Measurements from ENCODE around the gene TPCN2. TPM values are rescaled to one million over a fixed set of nuclear protein-coding genes. Genes with fewer than 3 reads are reported as not detected.

The TPCN2 gene
- total and polyA plus RNA-seq, 4 donors = 8.7 to 25.9 (median 15.3) TPM

- Histone ChIP-seq H3K9me3 (ENCODE audit: control insufficient read depth, insufficient read depth, low read length) (peaks cover 7% of the 10 kb centered on the region), H3K4me1 (ENCODE audit: control insufficient read depth, insufficient read depth, low read length) (peaks cover 14% of the 10 kb centered on the region), H3K27me3 (ENCODE audit: control insufficient read depth, insufficient read depth, low read length) (no peaks in the 10 kb centered on the region), H3K27ac (ENCODE audit: low read depth, low read length) (no peak overlapping the region), H3K4me3 (ENCODE audit: low read depth, low read length) (no peak overlapping the region), H3K36me3 (ENCODE audit: control insufficient read depth, insufficient read depth, low read length) (no peaks in the 10 kb centered on the region)
- 100% methylated on average over 1 of the region's 2 CpGs for WGBS (ENCODE audit: insufficient coverage)
- DNase-seq (ENCODE audit: low read depth in 4 of 6, low spot score in 6 of 6) = no peak
Measured at GRCh38 chr11:69165775-69166174, 117.0 kb downstream of the TPCN2 start.

GRCh38 chr11:69166218-69167115 lies 117.7 kb downstream of the TPCN2 start:
- WGBS (ENCODE audit: insufficient coverage) = 64% methylated on average over 9 of the region's 21 CpGs
- H3K27ac ChIP-seq (ENCODE audit: low read depth, low read length) = no peak overlapping the region
- H3K9me3 ChIP-seq (ENCODE audit: control insufficient read depth, insufficient read depth, low read length) = peaks cover 7% of the 10 kb centered on the region
- peak in 1 of 6 donors; percentile 41 for DNase-seq (ENCODE audit: low read depth in 4 of 6, low spot score in 6 of 6)
- no peak overlapping the region for H3K4me3 ChIP-seq (ENCODE audit: low read depth, low read length)
- no peaks in the 10 kb centered on the region for H3K27me3 ChIP-seq (ENCODE audit: control insufficient read depth, insufficient read depth, low read length)
- H3K4me1 ChIP-seq (ENCODE audit: control insufficient read depth, insufficient read depth, low read length) = peaks cover 11% of the 10 kb centered on the region
- no peaks in the 10 kb centered on the region for H3K36me3 ChIP-seq (ENCODE audit: control insufficient read depth, insufficient read depth, low read length)

DNA sequence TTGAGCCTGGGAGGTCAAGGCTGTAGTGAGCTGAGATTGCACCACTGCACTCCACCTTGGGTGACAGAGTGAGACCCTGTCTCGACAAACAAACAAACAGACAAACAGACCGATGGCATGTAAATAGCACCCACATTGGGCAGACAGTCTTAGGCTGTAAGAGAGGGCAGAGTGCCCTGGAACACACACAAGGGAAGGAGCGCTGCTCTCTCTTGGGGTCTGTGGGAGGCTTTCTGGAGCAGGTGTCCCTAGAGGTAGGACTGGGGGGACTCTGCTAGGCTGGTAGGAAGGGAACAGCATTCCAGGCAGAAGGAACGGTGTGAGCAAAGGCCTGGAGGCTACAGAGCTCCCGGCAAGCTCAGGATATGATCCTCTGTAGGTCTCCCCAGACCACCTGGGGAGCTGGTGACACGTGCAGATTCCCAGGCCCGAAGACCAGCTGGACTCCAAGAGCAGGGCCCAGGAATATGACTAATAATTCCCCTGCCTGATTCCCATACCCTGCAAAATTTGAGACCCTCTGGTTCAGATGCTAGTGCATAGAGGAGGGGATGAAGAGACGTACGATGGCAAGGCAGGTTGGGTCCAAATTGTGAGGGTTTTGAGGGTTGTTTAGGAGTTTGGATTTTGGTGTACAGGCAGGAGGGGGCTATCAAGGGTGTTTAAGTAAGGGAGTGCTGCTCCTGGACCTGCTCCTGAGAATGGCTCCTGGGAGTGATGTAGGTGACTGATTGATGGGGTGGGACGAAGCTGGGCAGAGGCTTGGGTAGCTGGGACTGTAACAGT lies 118.6 kb downstream of the TPCN2 start:
- H3K36me3 ChIP-seq (ENCODE audit: control insufficient read depth, insufficient read depth, low read length) = no peaks in the 10 kb centered on the region
- DNase-seq (ENCODE audit: low read depth in 4 of 6, low spot score in 6 of 6) = no peak
- WGBS (ENCODE audit: insufficient coverage) = 90% methylated on average over 8 of the region's 10 CpGs
- no peak overlapping the region for H3K4me3 ChIP-seq (ENCODE audit: low read depth, low read length)
- peaks cover 11% of the 10 kb centered on the region for H3K4me1 ChIP-seq (ENCODE audit: control insufficient read depth, insufficient read depth, low read length)
- peaks cover 7% of the 10 kb centered on the region for H3K9me3 ChIP-seq (ENCODE audit: control insufficient read depth, insufficient read depth, low read length)
- no peak overlapping the region for H3K27ac ChIP-seq (ENCODE audit: low read depth, low read length)
- no peaks in the 10 kb centered on the region for H3K27me3 ChIP-seq (ENCODE audit: control insufficient read depth, insufficient read depth, low read length)

DNA sequence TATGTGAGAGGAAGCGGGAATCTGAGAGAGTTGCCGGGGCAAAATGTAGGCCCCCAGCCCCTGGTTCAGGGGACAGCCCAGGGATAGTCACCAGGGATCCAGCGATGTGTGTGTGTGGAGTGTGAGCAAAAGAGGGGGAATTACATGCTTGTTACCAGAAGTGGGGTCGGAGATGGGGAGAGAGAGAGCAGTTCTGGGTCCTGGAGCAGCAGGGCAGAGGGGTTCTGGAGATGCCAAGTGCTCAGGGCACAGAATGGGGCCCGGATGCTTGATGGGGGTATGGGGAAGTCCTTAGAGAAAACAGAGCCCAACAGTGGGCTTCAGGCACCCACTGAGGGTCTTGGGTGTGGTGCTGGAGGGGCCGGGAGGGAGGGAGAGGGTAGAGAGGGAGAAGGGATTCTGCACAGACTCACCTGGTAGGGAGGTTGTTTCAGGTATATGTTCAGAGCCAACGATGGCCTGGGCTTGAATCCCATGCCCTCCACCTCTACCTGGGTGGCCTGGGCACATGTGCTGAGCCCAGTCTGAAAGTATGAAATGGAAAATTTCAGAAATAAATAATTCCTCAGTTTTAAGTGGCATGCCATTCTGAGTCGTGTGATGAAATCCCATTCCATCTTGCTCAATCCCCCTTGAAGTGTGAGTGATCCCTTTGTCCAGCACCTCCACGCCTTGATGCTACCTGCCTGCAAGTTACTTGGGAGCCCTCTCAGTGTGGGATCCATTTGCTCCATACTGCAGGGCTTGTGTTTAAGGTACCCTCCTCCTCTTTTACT lies 119.4 kb downstream of the TPCN2 start:
- H3K9me3 ChIP-seq (ENCODE audit: control insufficient read depth, insufficient read depth, low read length) = peaks cover 6% of the 10 kb centered on the region
- no peak overlapping the region for H3K4me3 ChIP-seq (ENCODE audit: low read depth, low read length)
- no peak for DNase-seq (ENCODE audit: low read depth in 4 of 6, low spot score in 6 of 6)
- 84% methylated on average over 8 of the region's 9 CpGs for WGBS (ENCODE audit: insufficient coverage)
- H3K36me3 ChIP-seq (ENCODE audit: control insufficient read depth, insufficient read depth, low read length) = no peaks in the 10 kb centered on the region
- H3K4me1 ChIP-seq (ENCODE audit: control insufficient read depth, insufficient read depth, low read length) = peaks cover 11% of the 10 kb centered on the region
- no peak overlapping the region for H3K27ac ChIP-seq (ENCODE audit: low read depth, low read length)
- no peaks in the 10 kb centered on the region for H3K27me3 ChIP-seq (ENCODE audit: control insufficient read depth, insufficient read depth, low read length)

- Histone ChIP-seq H3K4me1 (ENCODE audit: control insufficient read depth, insufficient read depth, low read length) (peaks cover 14% of the 10 kb centered on the region), H3K36me3 (ENCODE audit: control insufficient read depth, insufficient read depth, low read length) (no peaks in the 10 kb centered on the region), H3K9me3 (ENCODE audit: control insufficient read depth, insufficient read depth, low read length) (no peaks in the 10 kb centered on the region), H3K27me3 (ENCODE audit: control insufficient read depth, insufficient read depth, low read length) (no peaks in the 10 kb centered on the region), H3K4me3 (ENCODE audit: low read depth, low read length) (no peak overlapping the region), H3K27ac (ENCODE audit: low read depth, low read length) (no peak overlapping the region)
- DNase-seq (ENCODE audit: low read depth in 4 of 6, low spot score in 6 of 6) = no peak
- 89% methylated on average over 3 of the region's 3 CpGs for WGBS (ENCODE audit: insufficient coverage)
Measured at GRCh38 chr11:69169479-69169878, 120.7 kb downstream of the TPCN2 start.

- Histone ChIP-seq H3K36me3 (ENCODE audit: control insufficient read depth, insufficient read depth, low read length) (no peaks in the 10 kb centered on the region), H3K27ac (ENCODE audit: low read depth, low read length) (no peak overlapping the region), H3K9me3 (ENCODE audit: control insufficient read depth, insufficient read depth, low read length) (no peaks in the 10 kb centered on the region), H3K27me3 (ENCODE audit: control insufficient read depth, insufficient read depth, low read length) (no peaks in the 10 kb centered on the region), H3K4me3 (ENCODE audit: low read depth, low read length) (no peak overlapping the region), H3K4me1 (ENCODE audit: control insufficient read depth, insufficient read depth, low read length) (peaks cover 14% of the 10 kb centered on the region)
- WGBS (ENCODE audit: insufficient coverage) = 72% methylated on average over 4 of the region's 6 CpGs
- DNase-seq (ENCODE audit: low read depth in 4 of 6, low spot score in 6 of 6) = no peak
Measured at GRCh38 chr11:69170704-69171103, 122.0 kb downstream of the TPCN2 start.

DNA sequence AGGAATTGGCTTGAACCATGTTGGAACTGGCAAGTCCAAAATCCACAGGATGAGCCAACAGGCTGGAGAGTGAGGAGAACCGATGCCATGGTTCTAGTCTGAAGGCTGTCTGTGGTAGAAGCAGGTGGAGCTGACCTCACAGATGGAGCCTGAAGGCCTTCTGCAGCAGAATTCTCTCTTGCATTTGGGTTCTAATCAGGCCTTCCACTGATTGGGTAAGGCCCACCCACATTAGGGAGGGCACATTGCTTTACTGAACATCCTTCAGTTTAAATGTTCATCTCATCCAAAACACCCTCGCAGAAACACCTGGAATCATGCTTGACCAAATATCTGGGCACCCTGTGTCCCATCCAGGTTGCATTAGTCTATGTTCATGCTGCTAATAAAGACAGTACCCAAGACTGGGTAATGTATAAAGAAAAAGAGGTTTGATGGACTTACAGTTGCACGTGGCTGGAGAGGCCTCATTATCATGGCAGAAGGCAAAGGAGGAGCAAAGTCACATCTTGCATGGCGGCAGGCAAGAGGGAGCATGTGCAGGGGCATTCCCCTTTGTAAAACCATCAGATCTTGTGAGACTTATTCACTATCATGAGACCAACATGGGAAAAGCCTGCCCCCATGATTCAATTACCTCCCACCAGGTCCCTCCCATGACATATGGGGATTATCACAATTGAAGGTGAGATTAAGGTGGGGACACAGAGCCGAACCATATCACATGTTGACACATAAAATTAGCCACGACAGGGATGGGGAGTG lies 122.9 kb downstream of the TPCN2 start:
- H3K4me1 ChIP-seq (ENCODE audit: control insufficient read depth, insufficient read depth, low read length) = peaks cover 8% of the 10 kb centered on the region
- no peaks in the 10 kb centered on the region for H3K9me3 ChIP-seq (ENCODE audit: control insufficient read depth, insufficient read depth, low read length)
- DNase-seq (ENCODE audit: low read depth in 4 of 6, low spot score in 6 of 6) = no peak
- H3K27me3 ChIP-seq (ENCODE audit: control insufficient read depth, insufficient read depth, low read length) = no peaks in the 10 kb centered on the region
- H3K27ac ChIP-seq (ENCODE audit: low read depth, low read length) = no peak overlapping the region
- H3K4me3 ChIP-seq (ENCODE audit: low read depth, low read length) = no peak overlapping the region
- no peaks in the 10 kb centered on the region for H3K36me3 ChIP-seq (ENCODE audit: control insufficient read depth, insufficient read depth, low read length)
- WGBS (ENCODE audit: insufficient coverage) = 94% methylated on average over 4 of the region's 6 CpGs

DNA sequence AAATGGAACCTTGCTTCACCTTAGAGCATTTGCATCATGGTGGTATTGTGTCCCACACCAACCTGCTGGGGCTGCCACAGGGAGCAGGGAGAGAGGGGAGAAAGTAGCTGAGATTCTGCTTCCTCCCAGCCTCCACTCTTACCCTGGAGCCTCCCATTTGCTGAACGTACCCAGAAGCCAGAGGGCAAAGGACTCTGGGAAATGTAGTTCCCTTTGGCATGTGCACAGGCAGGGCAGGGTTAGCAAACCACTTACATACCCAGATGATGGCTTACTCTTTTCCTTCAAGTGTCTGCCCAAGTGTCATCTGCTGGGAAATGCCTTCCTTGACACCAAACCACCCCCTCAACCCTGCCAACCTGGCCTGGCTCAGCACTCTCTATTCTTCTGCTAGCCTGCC lies 123.9 kb downstream of the TPCN2 start:
- no peak for DNase-seq (ENCODE audit: low read depth in 4 of 6, low spot score in 6 of 6)
- 13% methylated on average over 1 of the region's 1 CpG for WGBS (ENCODE audit: insufficient coverage)
- Histone ChIP-seq H3K9me3 (ENCODE audit: control insufficient read depth, insufficient read depth, low read length) (no peaks in the 10 kb centered on the region), H3K27me3 (ENCODE audit: control insufficient read depth, insufficient read depth, low read length) (no peaks in the 10 kb centered on the region), H3K36me3 (ENCODE audit: control insufficient read depth, insufficient read depth, low read length) (no peaks in the 10 kb centered on the region), H3K4me3 (ENCODE audit: low read depth, low read length) (no peak overlapping the region), H3K4me1 (ENCODE audit: control insufficient read depth, insufficient read depth, low read length) (peaks cover 6% of the 10 kb centered on the region), H3K27ac (ENCODE audit: low read depth, low read length) (no peak overlapping the region)

- H3K4me1 ChIP-seq (ENCODE audit: control insufficient read depth, insufficient read depth, low read length) = peaks cover 6% of the 10 kb centered on the region
- DNase-seq (ENCODE audit: low read depth in 4 of 6, low spot score in 6 of 6) = no peak
- no peaks in the 10 kb centered on the region for H3K9me3 ChIP-seq (ENCODE audit: control insufficient read depth, insufficient read depth, low read length)
- H3K4me3 ChIP-seq (ENCODE audit: low read depth, low read length) = no peak overlapping the region
- no peak overlapping the region for H3K27ac ChIP-seq (ENCODE audit: low read depth, low read length)
- no peaks in the 10 kb centered on the region for H3K36me3 ChIP-seq (ENCODE audit: control insufficient read depth, insufficient read depth, low read length)
- 80% methylated on average over 3 of the region's 3 CpGs for WGBS (ENCODE audit: insufficient coverage)
- H3K27me3 ChIP-seq (ENCODE audit: control insufficient read depth, insufficient read depth, low read length) = no peaks in the 10 kb centered on the region
Measured at GRCh38 chr11:69173331-69173730, 124.6 kb downstream of the TPCN2 start.

All from spinal cord (tissue), 10 donors.